H1 (cell line): ENCODE results near the gene RNF26. TPM values are rescaled to one million over a fixed set of nuclear protein-coding genes. Genes with fewer than 3 reads are reported as not detected.

Source experiments
- CTCF ChIA-PET: fragments of 300-600 bp; sonication (Branson Sonifier 250); formaldehyde crosslinking; loops from one replicate; lab custom pipeline; 2021; ENCODE audit not compliant: partially characterized antibody; lab: Charles Lee
- POLR2A ChIA-PET: fragments of 300-600 bp; sonication (Branson Sonifier 250); formaldehyde crosslinking; loops from one replicate; lab custom pipeline; 2021; ENCODE audit warnings: inconsistent platforms; ENCODE audit not compliant: partially characterized antibody; lab: Charles Lee
- DNase-seq, 2 experiments: peaks; one replicate each; pipeline versions ENCODE4 v3.0.0 to v3.0.0-alpha.2; 2010 to 2022; ENCODE audit warnings: low spot score in 2 of 2, low read depth in 1 of 2, mixed read lengths in 1 of 2
- FAIRE-seq: peaks from 2 replicates; lab custom pipeline; 2011; peaks lifted over from hg19 to GRCh38; lab: Jason Lieb, UNC
- H2AFZ ChIP-seq: 2 replicates; pipeline ENCODE4 v1.8.1; 2012; ENCODE audit warnings: low read length, inconsistent platforms
- H2AK5ac ChIP-seq: 2 replicates; pipeline ENCODE4 v1.6.1; 2013; ENCODE audit warnings: low read depth, low read length
- H2BK120ac ChIP-seq: replicated peaks from 2 replicates; pipeline ENCODE3; 2013; ENCODE audit warnings: low read depth, low read length, inconsistent platforms
- H2BK12ac ChIP-seq: 2 replicates; pipeline ENCODE4 v1.6.1; 2013; ENCODE audit warnings: low read depth, low read length
- H2BK15ac ChIP-seq: 2 replicates; pipeline ENCODE4 v1.6.1; 2013; ENCODE audit warnings: low read length
- H2BK20ac ChIP-seq: 2 replicates; pipeline ENCODE4 v1.6.1; 2013; ENCODE audit warnings: low read length
- H2BK5ac ChIP-seq: 2 replicates; pipeline ENCODE4 v1.6.1; 2013; ENCODE audit warnings: low read depth, low read length
- H3K14ac ChIP-seq: 2 replicates; pipeline ENCODE4 v1.6.1; 2013; ENCODE audit warnings: inconsistent platforms; ENCODE audit not compliant: insufficient read length
- H3K18ac ChIP-seq: 2 replicates; pipeline ENCODE4 v1.6.1; 2013; ENCODE audit warnings: low read length; ENCODE audit errors: extremely low read depth
- H3K23ac ChIP-seq: 2 replicates; pipeline ENCODE4 v1.6.1; 2013; ENCODE audit warnings: inconsistent platforms; ENCODE audit not compliant: insufficient read length
- H3K23me2 ChIP-seq: 2 replicates; pipeline ENCODE4 v1.6.1; 2013; ENCODE audit warnings: low read depth, low read length
- H3K27ac ChIP-seq: 2 replicates; pipeline ENCODE4 v1.6.1; 2011; ENCODE audit warnings: low read depth, low read length, inconsistent platforms
- H3K27me3 ChIP-seq, 4 experiments: replicated peaks in 1 of 4; 1 replicate in 1 of 4; 2 replicates in 3 of 4; pipeline versions ENCODE4 v1.6.1 to v1.8.1; 2011 to 2013; ENCODE audit warnings: low read length in 3 of 4, mild to moderate bottlenecking in 3 of 4, inconsistent platforms in 2 of 4, mixed read lengths in 2 of 4, moderate library complexity in 1 of 4; ENCODE audit not compliant: control insufficient read depth in 3 of 4, insufficient read depth in 3 of 4; ENCODE audit errors: extremely low read depth in 1 of 4
- H3K36me3 ChIP-seq, 4 experiments: 2 replicates each; pipeline versions ENCODE4 v1.6.1 to v1.8.1; 2011 to 2013; ENCODE audit warnings: mild to moderate bottlenecking in 4 of 4, low read length in 3 of 4, moderate library complexity in 2 of 4, control low read depth in 1 of 4, inconsistent platforms in 1 of 4; ENCODE audit not compliant: insufficient read depth in 4 of 4, control insufficient read depth in 2 of 4
- H3K4ac ChIP-seq: replicated peaks from 2 replicates; pipeline ENCODE3; 2013; ENCODE audit warnings: low read length, low read depth, mixed read lengths, inconsistent platforms; ENCODE audit not compliant: insufficient read length
- H3K4me1 ChIP-seq, 4 experiments: replicated peaks in 1 of 4; 1 replicate in 1 of 4; 2 replicates in 3 of 4; pipeline versions ENCODE4 v1.6.1 to v1.8.1; 2011 to 2013; ENCODE audit warnings: low read length in 3 of 4, inconsistent platforms in 2 of 4, mixed read lengths in 1 of 4; ENCODE audit not compliant: insufficient read depth in 4 of 4, control insufficient read depth in 3 of 4
- H3K4me2 ChIP-seq, 2 experiments: 2 replicates each; pipeline versions ENCODE4 v1.6.1 to v1.8.1; 2011 to 2013; ENCODE audit warnings: low read depth in 2 of 2, low read length in 2 of 2, control low read depth in 1 of 2, inconsistent platforms in 1 of 2, mild to moderate bottlenecking in 1 of 2; ENCODE audit not compliant: insufficient read depth in 1 of 2
- H3K4me3 ChIP-seq, 4 experiments: fragments of 200-600, 300-600 bp in 1 of 4; sonication (generic), shearing (Covaris generic), sonication (Bioruptor Twin) in 1 of 4; 2 replicates each; pipeline versions ENCODE4 v1.5.1 to v1.8.1; 2011 to 2016; ENCODE audit warnings: low read length in 4 of 4, low read depth in 3 of 4, control low read depth in 2 of 4, inconsistent platforms in 2 of 4, mild to moderate bottlenecking in 2 of 4, mixed read lengths in 1 of 4, moderate library complexity in 1 of 4; ENCODE audit not compliant: insufficient read depth in 2 of 4; ENCODE audit errors: extremely low read depth in 1 of 4
- H3K56ac ChIP-seq: replicated peaks from 2 replicates; pipeline ENCODE3; 2013; ENCODE audit warnings: low read depth, mild to moderate bottlenecking, mixed read lengths, low read length, inconsistent platforms; ENCODE audit not compliant: insufficient read length
- H3K79me1 ChIP-seq: 2 replicates; pipeline ENCODE4 v1.6.1; 2013; ENCODE audit warnings: low read depth, low read length, control low read depth
- H3K79me2 ChIP-seq, 2 experiments: 2 replicates each; pipeline versions ENCODE4 v1.6.1 to v1.8.1; 2012 to 2013; ENCODE audit warnings: low read length in 2 of 2, mild to moderate bottlenecking in 2 of 2, inconsistent platforms in 1 of 2; ENCODE audit not compliant: insufficient read depth in 2 of 2, control insufficient read depth in 1 of 2
- H3K9ac ChIP-seq, 4 experiments: replicated peaks in 1 of 4; 1 replicate in 1 of 4; 2 replicates in 3 of 4; pipeline versions ENCODE4 v1.6.1 to v1.8.1; 2011 to 2013; ENCODE audit warnings: low read depth in 3 of 4, low read length in 3 of 4, control low read depth in 2 of 4, mild to moderate bottlenecking in 2 of 4, moderate library complexity in 2 of 4, inconsistent platforms in 1 of 4; ENCODE audit errors: extremely low read depth in 1 of 4
- H3K9me3 ChIP-seq, 2 experiments: 2 replicates each; pipeline versions ENCODE4 v1.6.1 to v1.8.1; 2012 to 2013; ENCODE audit warnings: mild to moderate bottlenecking in 2 of 2, moderate library complexity in 2 of 2, control low read depth in 1 of 2, inconsistent platforms in 1 of 2, low read depth in 1 of 2, low read length in 1 of 2, mixed read lengths in 1 of 2; ENCODE audit not compliant: insufficient read depth in 2 of 2
- H4K20me1 ChIP-seq, 2 experiments: replicated peaks in 1 of 2; 2 replicates each; pipeline versions ENCODE3 to v1.8.1; 2011 to 2013; ENCODE audit warnings: inconsistent platforms in 2 of 2, low read length in 2 of 2, mild to moderate bottlenecking in 1 of 2; ENCODE audit not compliant: insufficient read depth in 2 of 2, control insufficient read depth in 1 of 2
- H4K5ac ChIP-seq: 2 replicates; pipeline ENCODE4 v1.6.1; 2013; ENCODE audit warnings: low read length, low read depth, mixed read lengths, inconsistent platforms; ENCODE audit not compliant: insufficient read length
- H4K8ac ChIP-seq: 2 replicates; pipeline ENCODE4 v1.8.0; 2013; ENCODE audit warnings: mild to moderate bottlenecking, moderate library complexity, low read length, inconsistent platforms; ENCODE audit not compliant: insufficient read depth; ENCODE audit errors: extremely low read depth
- H4K91ac ChIP-seq: replicated peaks from 2 replicates; pipeline ENCODE3; 2013; ENCODE audit warnings: low read length, mixed read lengths, inconsistent platforms; ENCODE audit not compliant: insufficient read length
- ATF2 ChIP-seq: IDR thresholded peaks from 2 replicates; pipeline ENCODE4 v1.6.1; 2012; ENCODE audit warnings: low read length, inconsistent platforms
- CHD1 ChIP-seq: IDR thresholded peaks from 2 replicates; pipeline ENCODE4 v1.6.1; 2012; ENCODE audit warnings: low read depth, low read length, improper control_type of control experiment
- CREB1 ChIP-seq: IDR thresholded peaks from 2 replicates; pipeline ENCODE4 v1.6.1; 2012; ENCODE audit warnings: inconsistent platforms
- JUN ChIP-seq: IDR thresholded peaks from 2 replicates; pipeline ENCODE4 v1.6.1; 2011; ENCODE audit warnings: low read depth, mild to moderate bottlenecking, improper control_type of control experiment, low read length
- MAX ChIP-seq: IDR thresholded peaks from 2 replicates; pipeline ENCODE4 v1.6.1; 2012; ENCODE audit warnings: inconsistent platforms
- RXRA ChIP-seq: IDR thresholded peaks from 2 replicates; pipeline ENCODE4 v1.6.1; 2011; ENCODE audit warnings: low read depth, mild to moderate bottlenecking, low read length, moderate library complexity; ENCODE audit not compliant: insufficient read depth
- SIRT6 ChIP-seq: IDR thresholded peaks from one replicate; pipeline ENCODE4 v1.7.1; 2012; ENCODE audit warnings: low read length, inconsistent platforms
- SP1 ChIP-seq: IDR thresholded peaks from 2 replicates; pipeline ENCODE4 v1.6.1; 2011; ENCODE audit warnings: low read depth, low read length
- SUZ12 ChIP-seq: fragments of 200-600 bp; sonication (generic); IDR thresholded peaks from 2 replicates; pipeline ENCODE4 v1.6.1; 2012; ENCODE audit warnings: mild to moderate bottlenecking, inconsistent platforms, low read length, moderate library complexity, mixed read lengths
- USF2 ChIP-seq: IDR thresholded peaks from 2 replicates; pipeline ENCODE4 v1.6.1; 2011; ENCODE audit warnings: low read length, improper control_type of control experiment
- YY1 ChIP-seq: IDR thresholded peaks from 2 replicates; pipeline ENCODE4 v1.6.1; 2011; ENCODE audit warnings: low read depth, mild to moderate bottlenecking, low read length
- whole genome bisulfite sequencing, 2 experiments: shearing (Covaris generic) in 1 of 2; methylation state at CpG; one replicate each; pipeline versions ENCODE4 v1.1.6 to v1.1.7; 2013 to 2015; ENCODE audit warnings: low lambda C conversion rate in 2 of 2, mixed read lengths in 2 of 2, inconsistent platforms in 1 of 2, low coverage in 1 of 2, missing lambda C conversion rate in 1 of 2; ENCODE audit not compliant: insufficient replicate concordance in 2 of 2, insufficient coverage in 1 of 2, insufficient read length in 1 of 2; ENCODE audit errors: extremely low coverage in 1 of 2, missing lambda C conversion rate in 1 of 2; 5-methylcytosine and 5-hydroxymethylcytosine counted together
- polyA plus RNA-seq, 7 experiments: library from polyadenylated mRNA; depleted of rRNA in 3 of 7; stranded (reverse) in 5 of 7; unstranded in 2 of 7; fragments of >200 nt in 5 of 7; fragments of 200-250 nt in 2 of 7; gene quantifications; 1 replicate in 5 of 7; 2 replicates in 1 of 7; 4 replicates in 1 of 7; pipeline versions ENCODE4 v1.2.1 to v1.2.3, GENCODE V29; 2011 to 2013; ENCODE audit warnings: missing spikeins in 2 of 7, mixed read lengths in 2 of 7
- total RNA-seq: library from RNA; stranded (reverse); fragmentation: NEBNext Ultra II Directional; extraction: Animal tissue kit (Norgen Biotek cat#: 25700); gene quantifications from 2 replicates; pipeline ENCODE4 v1.2.1, GENCODE V29; 2021

The RNF26 gene
- total and polyA plus RNA-seq, 2 of the 8 experiments (the other 6 are each of a cell fraction or from before 2014, with no cell fraction given) = 82.7 to 84.0 TPM

GRCh38 chr11:119370486-119371046 is 36.2 kb downstream of the RNF26 start:
- Histone ChIP-seq H3K4me3 (no peak overlapping the region), H3K79me1 (no peaks in the 10 kb centered on the region), H4K20me1 (peaks cover 0 to 8% of the 10 kb centered on the region in 2 experiments), H2BK120ac (no peak overlapping the region), H3K27ac (no peak overlapping the region), H2BK20ac (no peak overlapping the region), H3K9me3 (no peaks in the 10 kb centered on the region; a peak in 1 of 4 replicates), H3K14ac (no peak overlapping the region), H4K91ac (no peak overlapping the region), H2AFZ (no peak overlapping the region), H2BK15ac (no peak overlapping the region), H3K56ac (no peak overlapping the region), H2BK5ac (no peak overlapping the region), H3K36me3 (no peaks in the 10 kb centered on the region), H4K5ac (no peak overlapping the region), H3K23me2 (no peaks in the 10 kb centered on the region), H3K79me2 (no peaks in the 10 kb centered on the region), H3K9ac (no peak overlapping the region), H3K23ac (no peak overlapping the region), H3K4me2 (no peak overlapping the region), H2BK12ac (no peak overlapping the region), H3K18ac (no peak overlapping the region), H3K4ac (no peak overlapping the region), H2AK5ac (no peak overlapping the region), H4K8ac (no peak overlapping the region), H3K4me1 (peaks cover 0 to 27% (median 14%) of the 10 kb centered on the region in 4 experiments; a peak in 6 of 7 replicates), H3K27me3 (peaks cover 0 to 6% (median 3%) of the 10 kb centered on the region in 4 experiments; a peak in 3 of 7 replicates)
- 71% methylated on average over 8 of the region's 8 CpGs; no CpG with 5 or more reads in 1 of the 2 experiments for WGBS, 2 experiments
- FAIRE-seq (no peak), DNase-seq (no peak)
- CTCF ChIA-PET = interaction anchor here (0.6 to 26.3 kb wide), 13 partner anchors 11 to 387 kb away, joined by 3 to 474 read pairs (median 5); partner anchors contain the start of genes C1QTNF5, MFRP and USP2
- POLR2A ChIA-PET = interaction anchor here (0.6 to 6.6 kb wide), 3 partner anchors 9 to 46 kb away, joined by 3 to 32 read pairs (median 3); no protein-coding TSS in a partner anchor
- TF ChIP-seq SP1 (no peak), YY1 (no peak), ATF2 (no peak), CHD1 (no peak), CREB1 (no peak), SUZ12 (no peak), RXRA (no peak), MAX (no peak), JUN (no peak), SIRT6 (no peak), USF2 (no peak)
